ENCODE data around the gene ZNF772.

GRCh38 chr19:57473646-57474045 lies 3.7 kb downstream of the ZNF772 start:
- TF ChIP-seq CTCF (IDR thresholded peaks at IDR 0.05 in 2 of 3, conservative IDR thresholded peaks at IDR 0.05 in 1 of 3; ENCODE audit: borderline replicate concordance in 1 of 3, insufficient read depth in 1 of 3, low read depth in 2 of 3, low read length in 2 of 3) (no peak), POLR2AphosphoS5 (IDR thresholded peaks at IDR 0.05; ENCODE audit: low read depth, low read length) (no peak), POLR2A (IDR thresholded peaks at IDR 0.05; ENCODE audit: borderline replicate concordance, extremely low read depth, insufficient read depth, insufficient read length) (no peak), MAX (IDR thresholded peaks at IDR 0.05) (no peak), TCF7L2 (IDR thresholded peaks at IDR 0.05; ENCODE audit: borderline replicate concordance, extremely low read depth, insufficient read depth, insufficient read length) (no peak), CEBPB (IDR thresholded peaks at IDR 0.05; ENCODE audit: low read depth) (no peak), SIN3A (IDR thresholded peaks at IDR 0.05; ENCODE audit: low read depth) (no peak), EZH2 (IDR thresholded peaks at IDR 0.05) (no peak), EZH2phosphoT487 (IDR thresholded peaks at IDR 0.05; ENCODE audit: borderline replicate concordance) (no peak), SRF (IDR thresholded peaks at IDR 0.05; ENCODE audit: low read depth) (no peak), ELF1 (IDR thresholded peaks at IDR 0.05; ENCODE audit: borderline replicate concordance, low read depth) (no peak), REST (IDR thresholded peaks at IDR 0.05; ENCODE audit: low read depth) (no peak), SP1 (IDR thresholded peaks at IDR 0.05; ENCODE audit: low read depth) (no peak)

Data from HCT116 (cell line).